DMS79 (cell line): ENCODE measurements around the gene CSAD.

ENCODE experiments used
- DNase-seq: peaks from one replicate; lab custom pipeline; 2025; lab: John Stamatoyannopoulos, UW

The CSAD gene

DNA sequence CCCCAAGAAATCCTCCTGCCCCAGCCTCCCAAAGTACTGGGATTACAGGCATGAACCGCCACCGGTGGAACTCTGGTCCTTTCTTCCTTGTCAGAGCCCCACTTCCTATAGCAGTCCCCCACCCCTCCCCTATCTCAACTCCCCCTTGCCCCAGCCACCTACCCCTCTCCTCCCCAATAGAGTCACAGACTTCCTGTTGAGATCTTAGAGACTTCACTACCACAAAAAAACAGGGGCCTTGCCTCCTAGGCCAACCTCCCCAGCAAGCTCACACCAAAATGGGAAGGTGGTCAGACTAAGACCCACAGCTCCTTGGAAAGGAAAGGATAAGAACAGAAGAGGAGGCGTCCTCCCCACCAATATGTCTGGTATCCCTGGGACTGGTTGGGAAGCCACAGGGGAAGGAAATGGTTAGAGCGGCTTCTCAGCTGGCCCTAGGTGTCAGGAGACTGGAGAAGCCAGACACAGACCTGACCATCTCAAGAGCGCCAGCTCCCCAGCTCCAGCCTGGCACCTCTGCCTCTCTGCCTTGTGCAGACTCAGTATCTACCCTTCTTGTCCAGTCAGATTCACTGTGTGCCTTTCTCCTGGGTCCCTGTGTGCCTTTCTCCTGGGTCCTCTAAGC lies 17.9 kb upstream of the CSAD start:
- no peak for DNase-seq

DNA sequence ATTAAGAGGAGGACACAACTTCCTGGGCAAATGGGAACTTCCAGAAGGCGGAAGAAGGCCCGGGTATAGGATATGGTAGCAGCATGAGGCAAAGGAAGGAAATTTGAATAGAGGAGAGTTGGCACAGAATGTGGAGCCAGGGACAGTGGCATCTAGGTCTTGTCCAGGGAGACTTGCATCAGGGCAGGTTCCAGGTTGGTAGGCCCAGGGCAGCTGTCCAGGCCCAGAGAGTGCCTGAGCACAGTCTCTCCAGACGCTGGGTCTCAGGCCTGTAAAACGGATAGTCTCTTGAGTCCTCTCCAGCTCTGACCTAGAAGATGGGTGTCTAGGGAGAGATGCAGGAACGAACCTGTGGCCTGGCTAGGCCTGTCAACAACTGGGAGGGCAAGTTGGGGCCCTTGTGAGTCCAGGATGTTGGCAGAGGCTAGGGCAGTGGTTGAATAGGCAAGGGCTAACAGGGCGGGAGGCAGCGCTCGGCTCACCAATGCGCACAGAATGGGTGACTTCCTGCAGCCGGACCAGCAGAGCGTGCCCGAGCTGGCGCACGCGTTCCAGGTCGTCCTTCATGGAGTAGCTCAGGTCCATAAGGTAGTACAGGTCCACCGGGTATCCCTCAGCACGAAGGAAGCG lies 16.4 kb upstream of the CSAD start:
- no peak for DNase-seq

DNA sequence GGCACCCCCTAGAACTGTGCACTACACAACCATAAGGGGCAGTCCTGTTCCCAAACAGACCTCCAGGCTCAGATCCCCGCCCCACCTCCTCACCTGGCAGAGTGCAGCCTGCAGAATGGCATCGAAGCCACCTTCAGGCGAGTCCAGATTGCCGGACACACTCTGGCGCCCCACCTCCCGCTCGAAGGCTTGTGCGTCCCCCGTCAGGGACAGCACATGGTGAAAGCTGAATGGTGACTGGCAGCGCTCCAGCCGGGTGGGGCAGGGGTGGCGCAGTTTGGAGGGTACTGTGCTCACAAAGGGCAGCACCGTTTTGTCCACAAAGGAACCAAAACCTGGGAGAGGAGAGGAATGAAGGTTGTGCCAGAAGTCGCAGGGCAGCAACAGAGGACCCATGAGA lies 15.8 kb upstream of the CSAD start:
- no peak for DNase-seq

DNA sequence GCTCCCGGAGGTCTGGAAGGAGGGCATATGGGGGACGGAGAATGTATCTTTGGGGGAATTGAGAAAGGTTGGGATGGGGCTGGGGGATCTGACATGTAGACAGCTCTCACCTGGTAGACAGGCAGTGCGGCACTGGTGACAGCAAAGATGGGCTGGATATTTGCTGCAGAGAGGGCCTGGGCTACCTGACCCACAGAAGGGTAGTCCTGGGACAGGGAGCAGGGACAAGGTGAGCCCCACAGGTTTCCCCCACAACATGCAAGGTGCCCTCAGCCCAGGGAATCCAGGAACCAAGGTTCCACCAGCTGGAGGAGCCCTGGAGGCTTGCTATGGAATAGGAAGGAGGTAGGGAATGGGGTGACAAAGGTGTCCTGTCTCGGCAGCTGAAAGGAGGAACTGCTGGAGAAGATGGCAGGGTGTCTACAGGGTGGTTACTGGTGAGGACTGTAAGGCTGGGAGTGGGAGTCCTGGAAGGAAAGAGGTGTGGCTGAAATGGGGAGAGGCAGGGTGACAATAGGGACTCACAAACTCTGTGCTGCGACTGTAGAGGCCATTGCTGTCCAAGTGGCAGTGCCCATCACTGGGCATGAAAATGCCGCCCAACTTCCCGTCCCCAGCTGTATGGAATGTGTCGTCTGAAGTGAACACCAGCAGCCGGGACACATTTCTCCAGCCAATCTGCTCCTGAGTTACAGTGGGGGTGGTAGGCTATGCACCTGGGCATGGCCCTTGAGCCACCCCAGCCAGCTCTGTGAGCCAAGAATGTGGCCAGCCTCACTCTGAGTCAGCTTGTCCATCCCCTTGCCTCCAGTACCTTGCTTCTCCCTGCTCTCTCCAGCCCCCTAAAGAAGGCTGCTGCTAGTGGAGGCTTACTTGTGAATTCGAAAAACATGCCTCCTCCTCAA lies 15.0 kb upstream of the CSAD start:
- DNase-seq, result no peak

DNA sequence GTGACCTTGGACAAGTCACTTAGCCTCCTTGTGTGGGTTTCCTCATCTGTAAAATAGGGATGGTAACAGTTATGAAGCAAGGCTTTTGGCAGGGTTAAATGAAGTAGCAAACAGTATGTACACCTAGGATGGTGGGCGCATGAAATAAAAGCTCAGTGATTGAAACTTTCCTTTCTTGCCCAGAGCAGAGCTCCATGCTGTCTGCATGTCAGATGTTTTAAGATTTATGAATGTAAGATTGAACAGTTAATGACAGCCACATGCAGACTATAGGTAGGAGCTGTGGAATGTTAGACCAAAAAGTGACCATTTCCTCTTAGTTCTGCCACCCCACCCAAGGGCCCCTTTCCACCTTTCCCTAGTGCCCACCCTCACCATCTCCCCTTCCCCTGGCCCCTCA lies 14.2 kb upstream of the CSAD start:
- no peak for DNase-seq

DNA sequence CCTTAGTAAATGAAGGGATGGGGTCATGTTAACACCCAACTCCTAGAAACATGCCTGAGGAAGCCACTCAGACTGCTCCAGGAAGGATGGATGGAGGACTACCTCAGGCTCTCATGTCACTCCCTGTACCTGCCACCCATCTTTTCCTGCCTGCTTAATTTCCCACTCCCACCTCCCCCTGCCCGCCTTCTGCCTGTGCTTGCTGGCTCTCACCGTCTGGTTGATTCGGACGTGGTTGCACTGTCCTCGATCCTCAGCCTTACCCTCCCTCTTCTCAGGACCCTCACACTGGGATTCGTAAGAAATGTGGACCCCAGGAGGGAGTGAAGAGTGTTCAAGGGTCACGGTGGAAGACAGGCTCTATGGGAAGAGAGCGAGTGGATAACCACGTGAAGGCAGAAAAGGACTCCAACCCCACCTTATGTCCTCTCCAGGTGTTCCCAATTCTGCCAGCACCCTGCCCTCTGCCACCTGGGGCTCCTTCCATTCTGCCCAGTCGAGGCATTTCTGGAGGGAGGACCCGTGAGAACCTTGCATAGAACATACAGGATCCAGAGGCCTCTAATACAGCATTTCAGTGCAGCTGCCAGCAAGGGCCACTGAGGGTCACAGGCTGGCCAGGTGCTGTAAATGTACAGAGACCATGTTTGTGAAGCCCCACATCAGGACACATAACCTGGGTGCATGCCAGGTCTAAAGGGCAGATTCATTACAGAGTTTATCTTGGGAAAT lies 13.4 kb upstream of the CSAD start:
- no peak for DNase-seq

DNA sequence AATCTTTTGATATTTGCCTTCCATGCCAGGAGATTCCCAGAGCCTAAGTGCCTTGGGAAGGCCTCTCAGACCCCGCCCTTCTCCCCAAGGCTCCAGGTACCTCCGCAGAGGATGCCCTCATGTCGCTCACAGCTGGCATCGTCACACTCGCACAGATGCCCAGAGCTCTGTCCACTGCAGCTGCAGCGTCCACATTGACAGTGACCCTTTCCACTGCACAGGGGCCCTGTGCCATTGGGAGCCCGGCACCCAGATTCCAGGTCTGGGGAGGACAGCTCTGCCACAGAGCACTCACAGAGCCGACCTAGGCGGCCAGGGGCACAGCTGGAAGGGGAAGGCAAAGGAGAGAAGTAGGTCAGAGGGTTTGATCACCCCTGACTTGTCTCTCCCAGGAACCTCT lies 12.3 kb upstream of the CSAD start:
- DNase-seq, result no peak

DNA sequence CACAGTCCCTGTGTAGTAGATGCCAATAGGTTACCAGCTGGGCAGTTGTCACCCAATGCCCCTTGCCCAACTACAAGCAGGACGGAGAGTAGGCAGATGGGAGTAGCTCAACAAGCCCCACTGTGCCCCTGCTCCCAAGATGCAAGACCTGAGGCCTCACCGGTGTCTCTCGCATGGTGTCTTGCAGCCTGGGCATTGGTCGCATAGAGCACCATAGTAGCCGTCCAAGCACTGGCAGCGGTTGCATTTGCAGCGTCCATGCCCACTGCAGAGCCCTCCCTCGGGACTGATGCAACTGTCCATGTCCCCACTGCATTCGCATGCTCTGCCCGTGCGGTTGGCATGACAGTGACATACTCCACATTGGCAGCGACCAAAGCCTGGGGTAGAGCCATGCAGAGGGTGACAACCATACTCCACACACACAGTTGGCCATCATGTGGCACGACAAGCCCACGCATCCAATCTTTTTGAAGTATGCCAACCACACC lies 11.9 kb upstream of the CSAD start:
- no peak for DNase-seq

DNA sequence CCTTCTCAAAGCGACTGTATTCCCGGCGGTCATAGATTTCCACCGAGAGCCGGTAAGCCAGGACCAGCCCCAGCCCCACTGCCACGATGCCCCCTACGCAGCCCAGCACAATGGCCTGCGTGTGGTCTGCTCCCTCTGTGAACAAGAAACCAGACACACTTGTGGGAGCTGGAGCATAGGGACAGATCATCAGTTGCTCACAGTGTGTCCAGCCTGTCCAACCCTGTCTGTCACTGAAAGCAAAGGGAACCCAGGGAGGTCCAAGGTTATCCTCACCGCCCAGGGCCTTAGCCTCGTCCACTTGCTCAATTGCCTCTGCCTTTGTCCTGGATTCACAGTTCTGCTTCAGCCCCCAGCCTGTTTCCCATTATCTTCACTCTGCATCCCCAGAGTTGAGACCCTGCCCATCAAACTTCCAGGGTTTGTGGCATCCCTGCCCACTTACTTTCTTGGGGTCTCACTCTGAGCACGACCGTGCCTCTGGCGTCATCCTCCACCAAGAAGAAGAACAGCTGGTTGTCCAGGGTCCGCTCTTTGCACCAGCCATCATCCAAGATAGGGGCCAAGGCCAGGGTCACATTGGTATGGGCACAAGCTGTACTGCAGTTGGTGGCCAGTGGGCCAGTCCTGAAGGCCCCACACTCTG lies 11.3 kb upstream of the CSAD start:
- no peak for DNase-seq

DNA sequence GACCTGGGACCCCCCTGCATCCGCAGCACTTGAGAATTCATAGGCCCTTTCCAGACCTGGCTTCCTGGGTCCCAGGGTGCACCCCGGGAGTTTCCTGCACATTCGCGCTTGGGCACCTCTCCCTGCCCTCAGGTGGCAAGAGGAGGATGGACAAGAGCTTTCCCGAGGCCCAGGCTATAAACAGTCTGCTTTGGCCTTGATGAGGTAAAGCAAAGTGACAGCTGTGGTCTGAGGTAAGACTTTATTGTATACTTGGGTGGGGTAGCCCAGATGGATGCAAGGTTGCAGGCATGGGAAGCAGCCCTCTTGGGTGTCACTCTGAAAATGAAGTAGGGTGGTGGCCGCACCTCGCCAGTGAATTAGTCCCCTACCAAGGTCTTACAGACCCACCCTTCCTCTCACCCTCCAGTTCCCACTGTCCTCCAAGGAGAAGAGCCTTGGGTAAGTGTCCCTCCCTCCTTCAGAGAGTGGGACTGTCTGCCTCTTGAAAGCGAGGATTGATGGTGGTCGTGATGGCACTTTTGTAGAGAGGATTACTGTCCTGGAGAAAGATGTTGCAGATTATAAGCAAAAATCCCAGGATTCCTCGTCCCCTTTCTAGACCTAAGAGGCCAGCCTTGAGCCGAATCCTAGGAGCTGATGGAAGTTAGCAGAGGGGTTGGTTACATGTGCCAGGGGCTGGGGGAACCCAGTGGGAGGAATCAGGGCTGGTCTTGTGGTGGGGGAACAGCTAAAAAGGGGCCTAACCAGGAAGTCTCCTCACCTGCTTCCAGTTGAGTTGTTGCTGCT lies 10.6 kb upstream of the CSAD start:
- DNase-seq, result no peak

DNA sequence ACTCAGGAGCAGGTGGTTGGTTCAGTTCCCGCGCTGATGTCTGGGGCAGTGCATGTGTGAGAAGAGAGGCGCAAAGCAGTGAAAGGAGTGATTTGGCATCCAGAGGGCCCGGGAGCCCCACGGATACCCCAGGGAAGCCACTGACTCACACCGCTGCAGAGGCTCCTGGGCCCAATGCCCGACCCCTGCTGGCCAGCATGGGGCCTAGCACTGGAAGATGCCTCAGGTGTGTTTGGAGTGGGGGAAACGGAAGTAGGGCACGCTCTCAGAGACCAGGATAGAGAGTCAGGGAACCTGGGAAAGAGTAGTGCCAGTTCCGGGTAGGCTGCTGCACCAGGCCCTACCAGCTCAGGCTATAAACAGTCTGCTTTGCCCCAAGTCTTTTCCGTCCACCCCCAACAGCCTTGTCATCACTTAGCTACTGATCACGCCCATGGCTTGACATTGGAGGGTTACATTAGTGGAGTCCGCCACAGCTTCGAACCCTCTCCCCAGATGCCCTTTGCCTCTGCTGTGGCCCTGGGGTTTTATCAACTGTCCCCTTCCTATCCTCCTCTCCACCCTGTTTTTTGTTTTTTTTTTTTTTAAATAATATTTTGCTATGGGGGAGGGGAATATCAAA lies 9.5 kb upstream of the CSAD start:
- DNase-seq, result peak; percentile 11

DNA sequence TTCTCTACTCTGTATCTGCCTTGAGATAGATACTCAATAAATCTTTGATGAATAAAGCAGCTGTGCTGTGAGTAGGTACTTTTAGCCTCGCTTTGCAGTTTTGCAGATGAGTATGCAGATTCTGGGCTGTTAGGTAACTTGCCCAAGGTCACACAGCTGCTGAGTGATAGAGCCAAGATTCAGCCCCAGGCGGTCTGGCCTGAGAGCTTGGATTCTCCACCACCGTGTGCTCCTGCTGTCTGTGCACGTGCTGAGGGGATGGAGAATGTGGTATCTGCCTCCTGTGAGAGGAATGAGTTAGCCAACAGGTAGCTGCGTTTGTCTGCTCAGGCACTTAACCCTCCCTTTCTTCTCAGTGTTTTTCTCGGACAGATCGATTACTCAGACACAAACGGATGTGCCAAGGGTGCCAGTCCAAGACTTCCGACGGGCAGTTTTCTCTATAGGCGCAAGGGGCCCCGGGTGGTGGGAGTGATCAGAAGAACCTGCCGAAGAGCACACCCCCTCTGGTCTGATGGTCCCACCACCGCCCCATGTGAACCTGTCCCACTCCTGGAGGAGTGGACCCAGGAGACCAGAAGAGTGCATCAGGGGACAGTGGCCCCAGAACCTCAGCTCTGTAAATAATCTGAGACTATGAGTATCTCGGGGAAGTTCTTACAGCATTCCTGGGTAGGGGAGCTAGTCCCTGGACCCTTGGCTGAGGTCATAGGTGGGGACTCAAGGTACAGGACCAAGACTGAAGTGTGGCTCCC lies 6.6 kb upstream of the CSAD start:
- no peak for DNase-seq

DNA sequence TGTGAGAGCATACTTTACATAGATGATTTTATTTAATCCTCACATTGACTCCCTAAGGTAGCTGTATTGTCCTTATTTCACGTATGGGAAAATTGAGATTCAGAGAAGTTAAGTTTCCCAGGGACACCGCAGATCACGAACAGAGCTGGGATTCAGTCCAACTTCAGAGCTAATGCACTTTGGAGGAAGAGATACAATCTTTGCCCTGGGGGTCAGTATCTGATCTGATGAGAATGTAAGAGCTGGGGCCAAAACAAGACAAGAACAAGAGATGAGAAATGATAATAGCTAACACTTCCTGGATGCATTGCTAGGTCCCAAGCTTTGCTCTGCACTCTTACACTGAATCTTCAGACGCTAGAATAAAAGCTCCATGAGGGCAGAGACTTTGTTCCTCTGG lies 6.0 kb upstream of the CSAD start:
- DNase-seq, result no peak

DNA sequence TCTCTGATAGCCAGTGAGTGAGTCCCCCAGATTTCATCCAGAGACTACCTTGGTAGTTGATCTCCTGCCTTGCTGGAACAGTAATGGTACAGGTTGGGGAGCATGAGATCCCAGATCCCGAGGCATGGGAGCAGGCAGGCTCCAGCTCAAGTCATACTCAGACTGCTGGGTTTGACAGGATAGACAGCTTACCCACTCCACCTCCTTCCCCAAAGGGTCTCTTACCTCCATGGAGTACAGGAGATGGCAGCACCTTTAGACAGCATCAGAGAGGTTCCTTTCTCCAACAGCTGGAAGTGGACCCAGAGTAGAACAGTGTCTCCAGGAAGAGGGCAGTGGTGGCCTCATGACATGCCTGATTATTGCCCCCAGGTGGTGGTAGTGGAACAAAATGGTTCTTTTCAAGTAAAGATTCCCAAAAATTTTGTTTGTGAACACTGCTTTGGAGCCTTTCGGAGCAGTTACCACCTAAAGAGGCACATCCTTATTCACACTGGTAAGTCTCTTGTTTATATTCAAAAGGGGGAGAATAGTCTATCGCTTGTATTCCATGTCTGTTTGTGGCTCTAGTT lies 4.9 kb upstream of the CSAD start:
- no peak for DNase-seq

DNA sequence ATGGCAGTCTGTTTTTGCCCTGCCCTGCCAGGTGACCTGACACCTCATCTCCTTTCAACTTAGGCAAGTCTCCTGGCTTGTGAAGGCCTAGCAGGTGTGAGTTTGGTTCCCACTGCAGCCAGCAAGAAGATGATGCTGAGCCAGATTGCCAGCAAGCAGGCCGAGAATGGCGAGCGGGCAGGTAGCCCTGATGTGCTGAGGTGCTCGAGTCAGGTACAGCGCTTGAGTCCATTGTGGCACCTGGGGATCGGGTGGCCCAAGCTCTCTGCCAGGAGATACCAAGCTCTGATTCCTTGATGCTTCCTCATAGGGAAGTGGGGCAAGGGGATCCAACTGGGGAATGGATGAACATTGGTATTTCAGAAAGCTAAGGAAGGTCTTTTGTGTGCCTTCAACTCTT lies 4.1 kb upstream of the CSAD start:
- no peak for DNase-seq

DNA sequence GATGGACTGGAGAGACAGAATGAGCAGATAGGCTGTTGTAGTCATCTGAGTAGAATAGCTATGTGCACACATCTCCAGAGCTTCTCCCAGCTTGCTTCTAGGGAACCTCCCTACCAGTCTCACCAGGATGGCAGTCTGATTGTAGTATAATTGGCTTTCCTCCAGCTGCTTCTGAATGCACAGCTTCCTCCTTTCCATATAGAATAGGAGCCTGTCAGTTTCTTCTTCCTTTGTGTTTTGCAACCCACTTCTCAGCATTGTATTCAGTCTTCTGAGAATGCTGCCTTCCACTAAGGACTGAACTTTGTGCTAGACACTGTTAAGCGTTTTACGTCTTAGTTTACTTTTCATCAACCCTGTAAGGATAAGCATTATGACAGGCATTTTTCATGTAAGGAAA lies 2.2 kb upstream of the CSAD start:
- DNase-seq, result no peak

DNA sequence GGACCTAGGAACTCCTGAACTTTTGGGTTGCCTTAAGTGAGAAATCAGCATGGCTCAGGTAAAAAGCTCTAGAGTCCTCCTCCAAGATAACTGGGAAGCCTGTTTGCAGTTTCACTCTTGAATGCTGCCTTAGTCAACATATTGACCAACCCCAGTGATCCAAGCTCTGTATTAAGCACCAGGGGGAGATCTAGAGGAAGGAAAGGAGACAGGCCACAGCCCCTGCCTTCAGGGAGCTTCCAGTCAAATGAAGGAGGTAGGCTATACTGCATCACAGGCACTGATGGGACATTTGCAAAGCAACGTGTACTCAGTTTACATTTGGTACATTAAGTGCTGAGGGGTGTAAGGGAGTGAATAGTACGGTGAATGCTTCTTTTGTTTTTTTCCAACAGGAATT lies 1.2 kb upstream of the CSAD start:
- no peak for DNase-seq

DNA sequence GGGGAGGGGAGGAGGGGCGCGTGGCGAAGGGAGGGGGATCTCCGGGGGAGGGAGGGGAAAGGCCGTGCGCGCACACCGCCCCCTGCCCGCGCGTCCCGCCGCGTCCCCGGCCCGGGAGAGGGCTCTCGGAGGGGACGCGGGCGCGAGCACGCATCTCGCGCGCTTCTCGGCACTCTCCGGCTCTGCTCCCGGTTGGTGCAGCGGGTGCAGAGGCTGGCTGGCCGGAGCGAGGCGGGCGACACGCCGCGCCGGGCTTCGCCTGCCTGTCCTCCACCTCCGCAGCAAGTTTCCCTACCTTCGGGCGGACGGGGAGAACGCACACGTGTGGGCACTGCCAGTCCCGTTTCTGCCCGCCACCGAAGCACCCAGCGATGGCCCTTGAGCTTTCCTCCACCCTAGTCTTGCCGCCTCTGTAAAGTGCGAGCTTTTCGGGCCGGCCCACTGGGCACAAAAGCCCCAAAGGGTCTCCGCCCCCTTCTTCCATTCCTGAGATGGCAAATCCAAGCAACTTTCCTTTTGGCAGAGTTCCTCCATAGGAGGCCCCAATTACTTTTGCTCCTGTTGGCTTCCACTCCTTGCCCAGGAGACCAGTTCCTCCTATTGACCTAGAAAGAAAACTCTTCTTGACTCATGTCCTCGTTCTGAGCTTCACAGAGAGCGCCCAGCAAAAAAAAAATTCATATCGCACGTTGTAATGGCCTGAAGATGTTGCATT lies 363 bp upstream of the CSAD start:
- peak; percentile 28 for DNase-seq

DNA sequence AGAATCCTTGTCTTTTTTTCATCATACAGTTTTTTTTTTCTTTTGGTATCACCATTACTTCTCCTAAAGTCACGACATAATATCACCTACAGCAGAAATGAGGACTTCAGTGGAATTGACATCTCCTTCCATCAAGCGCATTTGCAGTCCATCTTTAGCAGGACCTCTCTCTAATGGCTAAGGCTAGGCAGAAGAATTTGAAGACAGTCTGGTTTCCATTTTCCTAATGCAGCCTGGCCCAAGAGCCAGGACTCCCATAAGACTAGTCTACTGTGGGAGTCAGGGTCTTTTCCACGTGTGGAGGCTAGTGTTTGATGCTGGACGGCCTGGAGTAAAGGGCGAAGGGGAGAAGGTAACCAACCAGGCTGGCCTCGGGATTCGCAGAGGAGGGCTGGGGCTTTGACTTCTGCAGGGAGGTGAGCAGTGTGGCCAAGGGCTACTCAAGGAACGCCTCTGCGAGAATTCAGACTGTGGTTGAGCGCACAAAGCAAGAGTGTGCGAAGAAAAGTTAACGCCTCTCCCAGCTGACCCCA lies 972 bp downstream of the CSAD start:
- peak; percentile 27 for DNase-seq
